Panc1 (cell line): Measurements from ENCODE around the gene TMEM217. TPM values are rescaled to one million over a fixed set of nuclear protein-coding genes. Genes with fewer than 3 reads are reported as not detected.

Experiments used
- ATAC-seq: fragments of 200-7000 bp; cut with Tn5 transposase; 2 replicates; pipeline ENCODE4 v1.9.1; 2020; ENCODE audit warnings: mild to moderate bottlenecking, moderate library complexity
- BruUV-seq: library from RNA; stranded (reverse); fragments of 400-500 nt; replicated peaks from 2 replicates; lab custom pipeline; 2021; lab: Mats Ljungman, UMichigan
- CTCF ChIA-PET: fragments of 300-600 bp; sonication (Branson Sonifier 250); formaldehyde crosslinking; loops from one replicate; lab custom pipeline; 2022; ENCODE audit warnings: antibody characterized with exemption; lab: Charles Lee
- POLR2A ChIA-PET: fragments of 300-600 bp; sonication (Branson Sonifier 250); formaldehyde crosslinking; loops from one replicate; lab custom pipeline; 2022; ENCODE audit warnings: antibody characterized with exemption; lab: Charles Lee
- DNase-seq: peaks from one replicate; pipeline ENCODE4 v3.0.0-alpha.2; 2010; ENCODE audit warnings: low read depth, low spot score
- H3K27ac ChIP-seq: 2 replicates; pipeline ENCODE4 v1.5.1; 2011; ENCODE audit warnings: mild to moderate bottlenecking, low read length, inconsistent platforms
- H3K27me3 ChIP-seq: fragments of 200-500 bp; sonication (Bioruptor generic); 2 replicates; pipeline ENCODE4 v1.6.0; 2014; ENCODE audit warnings: low read length, inconsistent platforms; ENCODE audit not compliant: control insufficient read depth, insufficient read depth
- H3K36me3 ChIP-seq: fragments of 200-500 bp; sonication (Bioruptor generic); 2 replicates; pipeline ENCODE4 v1.5.1; 2014; ENCODE audit warnings: inconsistent platforms, mild to moderate bottlenecking, low read length, moderate library complexity; ENCODE audit not compliant: control insufficient read depth, insufficient read depth
- H3K4me1 ChIP-seq: 2 replicates; pipeline ENCODE4 v1.5.1; 2011; ENCODE audit warnings: inconsistent platforms, mild to moderate bottlenecking, low read length, moderate library complexity; ENCODE audit not compliant: control insufficient read depth, insufficient read depth
- H3K4me3 ChIP-seq, 2 experiments: 2 replicates each; pipeline ENCODE4 v1.5.1; 2011 to 2012; ENCODE audit warnings: low read depth in 2 of 2, low read length in 2 of 2, mild to moderate bottlenecking in 2 of 2, inconsistent platforms in 1 of 2, moderate library complexity in 1 of 2
- H3K9me3 ChIP-seq: fragments of 200-500 bp; sonication (Bioruptor generic); 2 replicates; pipeline ENCODE4 v1.5.1; 2014; ENCODE audit warnings: low read depth, mild to moderate bottlenecking, inconsistent platforms, low read length, moderate library complexity; ENCODE audit not compliant: control insufficient read depth, insufficient read depth
- POLR2AphosphoS5 ChIP-seq: IDR thresholded peaks from 2 replicates; pipeline ENCODE4 v1.6.1; 2012; ENCODE audit warnings: mild to moderate bottlenecking, low read depth, low read length, moderate library complexity
- SIN3A ChIP-seq: IDR thresholded peaks from 2 replicates; pipeline ENCODE4 v1.6.1; 2012; ENCODE audit warnings: low read depth, mild to moderate bottlenecking, low read length, moderate library complexity, borderline replicate concordance; ENCODE audit not compliant: insufficient read depth
- TCF7L2 ChIP-seq: IDR thresholded peaks from 2 replicates; pipeline ENCODE4 v1.6.1; 2011; ENCODE audit warnings: mild to moderate bottlenecking, low read depth, low read length, inconsistent platforms
- in situ Hi-C: cut with HindIII; loops from 2 replicates; pipeline ENCODE4 v1.10.0; 2016; ENCODE audit warnings: low sequenced_read_pairs, low pct_unique_long_range_greater_than_20kb
- intact Hi-C: fragments of 100-400 bp; cut with micrococcal nuclease; formaldehyde crosslinking; loops from one replicate; pipeline ENCODE4 v1.10.0; 2022; ENCODE audit not compliant: unreplicated experiment
- total RNA-seq: library from RNA; stranded (reverse); gene quantifications from one replicate; pipeline ENCODE4 v1.2.1, GENCODE V29; 2021; ENCODE audit not compliant: unreplicated experiment
- TF ChIP-seq, protein P1 (sequence below): fragments of 450-650 bp; IDR thresholded peaks from 2 replicates; pipeline ENCODE4 v1.5.1; 2017; ENCODE audit warnings: mild to moderate bottlenecking
- TF ChIP-seq, protein P2 (sequence below), 2 experiments: IDR thresholded peaks; 2 replicates each; pipeline ENCODE4 v1.6.1; 2011 to 2012; ENCODE audit warnings: low read depth in 2 of 2, control low read depth in 1 of 2, low read length in 1 of 2, mild to moderate bottlenecking in 1 of 2, moderate library complexity in 1 of 2; ENCODE audit not compliant: insufficient read depth in 1 of 2

Gene TMEM217
- total RNA-seq, 1 experiment from 2014 or later = 4.0 TPM

DNA sequence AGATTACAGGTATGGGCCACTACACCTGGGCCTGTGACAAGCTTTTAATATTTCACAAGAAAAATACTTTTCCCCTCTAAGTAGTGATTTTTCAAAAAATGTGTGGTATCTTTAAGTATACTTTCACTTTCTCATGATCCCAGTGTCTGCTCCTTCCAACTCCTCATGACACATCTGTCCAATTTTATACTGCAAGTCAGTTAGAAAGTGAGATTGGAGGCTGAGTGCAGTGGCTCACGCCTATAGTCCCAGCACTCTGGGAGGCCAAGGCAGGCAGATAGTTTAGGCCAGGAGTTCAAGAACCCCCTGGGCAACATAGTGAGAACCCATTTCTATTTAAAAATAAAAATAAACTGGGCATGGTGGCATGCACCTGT is 67.8 kb downstream of the TMEM217 start:
- H3K4me1 ChIP-seq = no peaks in the 10 kb centered on the region; the same call in 1 of the 2 replicates
- ChIA-PET POLR2A (interaction anchor here (0.6 to 0.9 kb wide), 3 partner anchors 30 to 361 kb away, joined by 4 to 12 read pairs (median 10); no protein-coding TSS in a partner anchor), CTCF (interaction anchor here (0.6 to 0.8 kb wide), 2 partner anchors 19 to 166 kb away, joined by 3 to 6 read pairs; no protein-coding TSS in a partner anchor)
- intact Hi-C loops = no loop called here
- no peaks in the 10 kb centered on the region for H3K9me3 ChIP-seq
- no peaks in the 10 kb centered on the region for H3K27me3 ChIP-seq
- no peaks in the 10 kb centered on the region for H3K36me3 ChIP-seq
- H3K27ac ChIP-seq = no peak overlapping the region
- TF ChIP-seq, protein P1, sequence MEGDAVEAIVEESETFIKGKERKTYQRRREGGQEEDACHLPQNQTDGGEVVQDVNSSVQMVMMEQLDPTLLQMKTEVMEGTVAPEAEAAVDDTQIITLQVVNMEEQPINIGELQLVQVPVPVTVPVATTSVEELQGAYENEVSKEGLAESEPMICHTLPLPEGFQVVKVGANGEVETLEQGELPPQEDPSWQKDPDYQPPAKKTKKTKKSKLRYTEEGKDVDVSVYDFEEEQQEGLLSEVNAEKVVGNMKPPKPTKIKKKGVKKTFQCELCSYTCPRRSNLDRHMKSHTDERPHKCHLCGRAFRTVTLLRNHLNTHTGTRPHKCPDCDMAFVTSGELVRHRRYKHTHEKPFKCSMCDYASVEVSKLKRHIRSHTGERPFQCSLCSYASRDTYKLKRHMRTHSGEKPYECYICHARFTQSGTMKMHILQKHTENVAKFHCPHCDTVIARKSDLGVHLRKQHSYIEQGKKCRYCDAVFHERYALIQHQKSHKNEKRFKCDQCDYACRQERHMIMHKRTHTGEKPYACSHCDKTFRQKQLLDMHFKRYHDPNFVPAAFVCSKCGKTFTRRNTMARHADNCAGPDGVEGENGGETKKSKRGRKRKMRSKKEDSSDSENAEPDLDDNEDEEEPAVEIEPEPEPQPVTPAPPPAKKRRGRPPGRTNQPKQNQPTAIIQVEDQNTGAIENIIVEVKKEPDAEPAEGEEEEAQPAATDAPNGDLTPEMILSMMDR = no peak
- TF ChIP-seq POLR2AphosphoS5 (no peak), SIN3A (no peak), TCF7L2 (no peak)
- TF ChIP-seq, protein P2, sequence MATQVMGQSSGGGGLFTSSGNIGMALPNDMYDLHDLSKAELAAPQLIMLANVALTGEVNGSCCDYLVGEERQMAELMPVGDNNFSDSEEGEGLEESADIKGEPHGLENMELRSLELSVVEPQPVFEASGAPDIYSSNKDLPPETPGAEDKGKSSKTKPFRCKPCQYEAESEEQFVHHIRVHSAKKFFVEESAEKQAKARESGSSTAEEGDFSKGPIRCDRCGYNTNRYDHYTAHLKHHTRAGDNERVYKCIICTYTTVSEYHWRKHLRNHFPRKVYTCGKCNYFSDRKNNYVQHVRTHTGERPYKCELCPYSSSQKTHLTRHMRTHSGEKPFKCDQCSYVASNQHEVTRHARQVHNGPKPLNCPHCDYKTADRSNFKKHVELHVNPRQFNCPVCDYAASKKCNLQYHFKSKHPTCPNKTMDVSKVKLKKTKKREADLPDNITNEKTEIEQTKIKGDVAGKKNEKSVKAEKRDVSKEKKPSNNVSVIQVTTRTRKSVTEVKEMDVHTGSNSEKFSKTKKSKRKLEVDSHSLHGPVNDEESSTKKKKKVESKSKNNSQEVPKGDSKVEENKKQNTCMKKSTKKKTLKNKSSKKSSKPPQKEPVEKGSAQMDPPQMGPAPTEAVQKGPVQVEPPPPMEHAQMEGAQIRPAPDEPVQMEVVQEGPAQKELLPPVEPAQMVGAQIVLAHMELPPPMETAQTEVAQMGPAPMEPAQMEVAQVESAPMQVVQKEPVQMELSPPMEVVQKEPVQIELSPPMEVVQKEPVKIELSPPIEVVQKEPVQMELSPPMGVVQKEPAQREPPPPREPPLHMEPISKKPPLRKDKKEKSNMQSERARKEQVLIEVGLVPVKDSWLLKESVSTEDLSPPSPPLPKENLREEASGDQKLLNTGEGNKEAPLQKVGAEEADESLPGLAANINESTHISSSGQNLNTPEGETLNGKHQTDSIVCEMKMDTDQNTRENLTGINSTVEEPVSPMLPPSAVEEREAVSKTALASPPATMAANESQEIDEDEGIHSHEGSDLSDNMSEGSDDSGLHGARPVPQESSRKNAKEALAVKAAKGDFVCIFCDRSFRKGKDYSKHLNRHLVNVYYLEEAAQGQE (IDR thresholded peaks at IDR 0.05; ENCODE audit: insufficient read depth in 1 of 2, low read depth in 2 of 2, low read length in 1 of 2) = no peak
- no peak for ATAC-seq
- H3K4me3 ChIP-seq = no peak overlapping the region
- no peak for DNase-seq
- BruUV-seq = no TSS peak
- in situ Hi-C loops = no loop called here

DNA sequence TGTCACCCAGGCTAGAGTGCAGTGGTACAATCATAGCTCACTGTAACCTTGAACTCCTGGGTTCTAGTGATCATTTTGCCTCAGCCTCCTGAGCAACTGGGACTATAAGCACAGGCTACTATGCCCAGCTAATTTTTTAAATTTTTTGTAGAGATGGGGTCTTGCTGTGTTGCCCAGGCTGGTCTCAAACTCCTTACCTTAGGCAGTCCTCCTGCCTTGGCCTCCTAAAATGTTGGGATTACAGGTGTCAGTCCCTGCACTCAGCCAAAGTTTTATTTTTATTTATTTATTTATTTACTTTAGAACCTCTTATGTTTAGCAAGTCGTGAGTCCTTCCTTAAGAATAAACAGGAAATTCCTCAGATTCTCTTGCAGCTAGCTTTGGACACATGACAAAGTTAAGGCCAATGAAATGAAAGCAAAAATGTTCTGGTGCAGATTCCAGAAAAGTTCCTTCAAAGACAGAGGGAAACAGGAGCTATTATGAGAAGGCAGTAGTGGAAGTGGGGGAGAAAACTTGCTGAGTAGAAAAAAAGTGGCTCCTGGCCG is 68.9 kb downstream of the TMEM217 start:
- Histone ChIP-seq H3K9me3 (no peaks in the 10 kb centered on the region), H3K36me3 (no peaks in the 10 kb centered on the region), H3K27me3 (no peaks in the 10 kb centered on the region), H3K4me3 (no peak overlapping the region), H3K27ac (no peak overlapping the region), H3K4me1 (no peaks in the 10 kb centered on the region; the same call in 1 of the 2 replicates)
- in situ Hi-C loops = no loop called here
- BruUV-seq = no TSS peak
- CTCF ChIA-PET = no interaction called here
- POLR2A ChIA-PET = interaction anchor here (0.9 kb wide), 1 partner anchor 29 kb away, joined by 4 read pairs; no protein-coding TSS in a partner anchor
- ATAC-seq (no peak), DNase-seq (no peak)
- TF ChIP-seq POLR2AphosphoS5 = no peak
- TF ChIP-seq, protein P2 (IDR thresholded peaks at IDR 0.05; ENCODE audit: insufficient read depth in 1 of 2, low read depth in 2 of 2, low read length in 1 of 2) = no peak
- no peak for TF ChIP-seq SIN3A
- TF ChIP-seq, protein P1 = no peak
- TF ChIP-seq TCF7L2 = no peak
- intact Hi-C loops = no loop called here
